HG03060 (cell line): Measurements from ENCODE around the gene C11orf97.
"Not testable (repeated sequence)": the region's sequence is repeated elsewhere in the genome, so short reads cannot be mapped to it uniquely, and the experiment has no call there.

Experiments
- ATAC-seq: cut with Tn5 transposase; IDR thresholded peaks from one replicate; pipeline ENCODE4 v1.9.1; 2021; ENCODE audit warnings: low read depth, moderate number of reproducible peaks; ENCODE audit not compliant: unreplicated experiment

Gene C11orf97

DNA sequence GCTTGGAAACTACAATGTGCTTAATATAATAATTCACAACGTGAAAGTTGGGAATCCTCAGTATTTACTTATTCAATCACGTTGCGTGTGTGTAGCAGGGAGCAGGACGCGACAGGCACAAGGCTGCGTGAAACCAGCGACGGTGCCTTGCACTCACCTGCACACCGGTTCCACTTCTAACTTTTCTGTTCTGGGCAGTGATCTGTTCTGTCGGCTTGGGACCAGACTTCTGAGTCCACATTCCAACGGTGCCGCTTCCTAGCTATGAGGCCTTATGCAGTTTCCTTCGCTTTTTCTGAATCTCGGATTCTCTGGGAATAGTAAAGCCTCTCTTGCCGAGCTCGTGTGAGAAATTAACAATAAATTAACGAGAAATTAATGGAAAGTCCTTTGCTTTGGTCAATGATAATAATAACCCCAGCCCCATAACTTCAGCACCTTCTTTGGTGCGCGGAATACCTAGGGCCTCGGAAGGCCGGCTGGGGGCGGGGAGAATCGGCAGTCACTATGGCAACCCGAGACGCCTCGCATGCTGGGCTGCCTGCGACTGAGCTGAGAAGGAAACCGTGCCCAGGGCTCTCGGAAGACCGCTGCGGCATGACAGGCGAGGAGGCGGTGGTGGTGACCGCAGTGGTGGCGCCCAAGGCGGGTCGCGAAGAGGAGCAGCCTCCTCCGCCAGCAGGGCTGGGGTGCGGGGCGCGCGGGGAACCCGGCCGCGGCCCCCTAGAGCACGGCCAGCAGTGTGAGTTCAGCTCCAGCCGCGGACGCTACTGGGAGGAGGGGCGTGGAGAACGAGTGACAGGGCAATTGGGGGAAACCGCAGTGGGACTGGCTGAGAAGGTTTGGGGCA lies at the start of gene C11orf97:
C11orf97 (plus strand) TSS at position 530 of the 850 bp plus-strand sequence; CDS start at position 598, 68 bp downstream.
- no peak for ATAC-seq

DNA sequence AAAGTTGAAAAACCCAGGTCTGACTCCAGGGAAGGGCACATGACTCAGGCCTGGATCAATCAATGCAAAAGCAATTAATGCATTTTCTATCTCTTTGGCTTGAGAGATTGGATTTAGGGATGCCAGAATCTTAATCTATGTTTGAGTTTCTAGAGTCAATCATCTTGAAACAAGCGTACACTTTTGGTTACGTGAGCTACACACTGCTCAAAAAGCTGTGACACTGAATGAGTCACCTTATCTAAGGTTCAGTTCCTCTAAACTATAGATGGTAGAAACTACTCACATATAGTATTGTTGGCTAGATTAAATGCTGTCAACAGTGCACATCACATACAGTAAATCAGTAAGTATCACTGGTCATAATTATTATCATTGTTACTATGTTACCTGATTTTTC lies 42.8 kb upstream of the C11orf97 start:
- peak; percentile 83 for ATAC-seq

DNA sequence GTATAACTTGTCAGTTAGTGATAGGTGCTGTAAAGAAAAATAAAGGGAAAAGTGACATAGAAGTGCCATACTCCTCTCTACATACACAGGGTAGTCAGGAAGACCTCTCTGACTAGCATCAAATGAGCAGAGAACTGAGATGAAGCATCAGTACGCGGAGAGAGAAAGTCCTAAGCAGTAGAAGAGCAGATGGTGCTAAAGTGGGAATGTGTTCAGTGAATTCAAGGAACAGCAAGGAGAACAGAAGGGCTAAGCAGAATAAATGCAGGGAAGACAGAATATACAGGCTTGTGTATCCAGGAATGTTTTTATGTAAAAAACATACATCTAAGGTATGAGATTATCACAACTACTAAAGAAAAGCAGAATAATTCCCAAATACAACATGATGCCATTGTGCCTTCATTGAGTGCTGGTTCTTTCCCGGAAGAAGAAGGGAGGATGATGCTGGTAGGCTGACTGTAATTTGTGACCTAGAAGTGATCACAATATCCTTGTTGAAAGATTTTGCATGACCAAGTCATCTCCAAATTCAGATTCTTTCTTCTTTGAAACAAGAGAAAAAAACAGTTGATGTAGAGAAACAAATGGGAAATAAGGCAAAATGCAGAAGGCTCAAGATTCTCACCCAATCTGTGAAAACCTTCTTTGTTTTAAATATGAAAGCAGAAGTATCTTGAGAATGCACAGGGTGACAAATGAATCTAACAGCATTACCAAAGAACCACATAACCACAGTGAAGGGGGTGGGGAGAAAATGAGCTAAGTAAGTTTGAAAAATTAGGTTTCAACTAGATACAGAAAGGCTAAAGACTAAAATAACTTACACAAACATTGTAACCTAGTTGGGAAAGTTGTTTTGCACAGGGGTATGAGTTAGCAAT lies 39.1 kb upstream of the C11orf97 start:
- ATAC-seq, result peak; percentile 76

DNA sequence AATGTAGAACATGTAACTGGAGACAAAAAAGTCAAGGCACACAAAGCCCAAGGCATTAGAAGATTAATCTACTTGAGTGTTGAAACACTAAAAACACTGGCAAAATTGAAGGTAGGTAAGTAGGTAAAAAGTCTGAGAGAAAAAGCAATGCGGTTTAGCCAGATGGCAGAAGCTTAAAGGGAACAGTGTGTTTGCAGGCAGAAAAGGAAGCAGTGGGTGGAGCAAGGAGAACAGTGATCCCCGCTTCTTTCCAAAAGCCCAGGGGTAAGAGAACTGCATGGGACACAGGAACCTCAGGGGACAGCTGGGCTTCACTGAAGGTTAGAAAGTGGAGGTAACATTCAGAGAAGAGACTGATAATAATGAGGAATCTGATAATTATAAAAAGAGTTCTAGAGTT lies 34.6 kb upstream of the C11orf97 start:
- no peak for ATAC-seq

DNA sequence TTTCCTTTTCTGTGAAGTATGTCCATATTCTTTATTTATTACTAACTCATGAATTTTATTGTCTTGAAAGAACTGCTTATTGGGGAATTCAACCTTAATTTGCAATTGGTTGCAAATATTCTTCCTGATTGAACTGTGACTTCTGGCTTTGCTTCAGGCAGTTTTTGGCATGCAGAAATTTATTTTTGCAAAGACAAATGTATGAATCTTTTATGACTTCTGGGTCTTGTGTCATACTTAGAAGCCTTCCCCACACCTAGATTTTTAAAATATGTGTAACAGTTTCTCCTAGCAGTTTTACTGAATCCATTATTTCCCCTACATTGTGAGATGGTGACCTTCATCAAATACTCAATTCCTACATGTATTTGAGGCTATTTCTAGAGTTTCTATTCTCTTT lies 30.9 kb upstream of the C11orf97 start:
- ATAC-seq, result no peak

- ATAC-seq, result no peak
Measured at GRCh38 chr11:94486068-94486467, 26.2 kb upstream of the C11orf97 start.

GRCh38 chr11:94493281-94494125 lies 18.8 kb upstream of the C11orf97 start, which contains the start of the genes ANKRD49 and MRE11:
Gene ANKRD49, plus strand, starts transcription at chr11:94493984. Its CDS starts 2,710 bp downstream, at chr11:94496694.
Gene MRE11, minus strand, starts transcription at chr11:94493844. Its CDS starts 1,043 bp downstream, at chr11:94492801.
- peak; percentile 98 for ATAC-seq

DNA sequence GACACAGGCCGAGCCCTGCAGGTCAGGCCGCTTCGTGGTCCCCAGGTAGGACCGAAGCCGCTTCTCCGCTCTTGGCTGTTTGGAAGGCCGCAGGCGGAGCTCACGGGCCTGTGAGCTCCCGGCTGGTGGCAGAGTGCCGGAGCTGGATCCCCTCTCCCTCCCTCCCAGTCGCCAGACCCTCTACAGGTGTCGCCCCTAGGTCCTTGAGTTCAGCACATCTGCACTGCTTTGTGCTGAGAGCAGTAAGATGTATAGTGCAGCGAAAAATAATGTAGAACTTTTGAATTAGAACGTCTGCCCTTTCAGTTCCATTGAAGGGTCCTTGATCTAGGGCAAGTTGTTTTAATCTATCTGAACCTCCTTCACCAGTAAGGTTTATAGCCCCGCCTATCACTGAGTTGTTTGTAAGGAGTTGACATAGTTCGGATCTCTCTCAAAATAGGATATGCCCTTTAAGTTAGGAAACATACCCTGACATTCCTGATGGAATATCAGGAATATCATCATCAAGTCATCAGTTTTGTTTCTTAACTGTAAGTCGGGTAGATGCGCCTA lies 18.1 kb upstream of the C11orf97 start:
- ATAC-seq, result peak; percentile 18

GRCh38 chr11:94500181-94500580 lies 12.1 kb upstream of the C11orf97 start:
- no peak for ATAC-seq

GRCh38 chr11:94501522-94501921 lies 10.7 kb upstream of the C11orf97 start:
- ATAC-seq, result no peak

DNA sequence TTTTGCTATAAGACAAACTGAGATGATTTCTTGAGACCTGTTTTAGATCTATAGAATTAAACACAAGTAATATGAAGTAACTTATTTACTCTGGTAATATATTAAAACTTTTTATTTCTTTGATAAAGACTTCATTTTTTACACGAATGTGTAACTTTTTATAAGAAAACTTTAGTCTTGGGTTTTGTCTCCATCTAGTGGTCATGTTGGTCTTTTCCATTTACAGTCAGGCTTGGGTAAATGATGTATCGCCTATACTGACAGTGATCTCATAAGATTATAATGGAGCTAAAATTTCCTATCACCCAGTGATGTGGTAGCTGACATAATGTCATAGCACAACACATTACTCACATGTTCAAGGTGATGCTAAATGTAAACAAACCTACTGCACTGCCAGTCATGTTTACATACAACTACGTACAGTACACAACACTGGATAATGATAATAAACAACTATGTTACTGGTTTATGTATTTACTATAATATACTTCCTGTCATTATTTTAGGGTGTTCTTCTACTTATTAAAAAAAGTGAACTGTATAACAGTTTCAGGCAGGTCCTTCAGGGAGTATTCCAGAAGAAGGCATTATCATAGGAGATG lies 7.5 kb upstream of the C11orf97 start:
- ATAC-seq, result no peak

- not testable (repeated sequence) for ATAC-seq
Measured at GRCh38 chr11:94506513-94506912, 5.7 kb upstream of the C11orf97 start.

- ATAC-seq, result no peak
Measured at GRCh38 chr11:94507485-94507884, 4.8 kb upstream of the C11orf97 start.

GRCh38 chr11:94513091-94513490 lies 830 bp downstream of the C11orf97 start:
- ATAC-seq, result no peak

DNA sequence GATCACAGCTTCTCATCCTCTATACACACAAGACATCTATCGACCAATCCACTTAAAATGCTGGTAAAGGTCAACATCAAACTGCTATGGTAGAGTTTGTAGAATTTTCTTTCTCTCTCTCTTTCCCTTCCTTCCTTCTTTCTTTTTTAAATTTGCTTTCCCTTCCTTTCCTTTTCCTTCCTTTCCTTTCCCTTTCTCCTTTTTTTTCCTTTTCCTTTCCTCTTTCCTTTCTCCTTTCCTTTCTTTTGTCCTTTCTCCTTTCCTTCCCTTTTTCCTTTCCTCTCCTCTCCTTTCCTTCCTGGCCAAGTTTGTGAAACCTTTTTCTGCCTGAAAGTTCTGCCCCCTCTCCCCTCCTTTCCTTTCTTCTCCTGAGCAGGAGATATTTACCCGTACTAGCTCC lies 3.1 kb downstream of the C11orf97 start:
- ATAC-seq, result no peak

GRCh38 chr11:94516725-94517124 lies 4.5 kb downstream of the C11orf97 start:
- no peak for ATAC-seq

- ATAC-seq, result no peak
Measured at GRCh38 chr11:94518300-94518699, 6.0 kb downstream of the C11orf97 start.

DNA sequence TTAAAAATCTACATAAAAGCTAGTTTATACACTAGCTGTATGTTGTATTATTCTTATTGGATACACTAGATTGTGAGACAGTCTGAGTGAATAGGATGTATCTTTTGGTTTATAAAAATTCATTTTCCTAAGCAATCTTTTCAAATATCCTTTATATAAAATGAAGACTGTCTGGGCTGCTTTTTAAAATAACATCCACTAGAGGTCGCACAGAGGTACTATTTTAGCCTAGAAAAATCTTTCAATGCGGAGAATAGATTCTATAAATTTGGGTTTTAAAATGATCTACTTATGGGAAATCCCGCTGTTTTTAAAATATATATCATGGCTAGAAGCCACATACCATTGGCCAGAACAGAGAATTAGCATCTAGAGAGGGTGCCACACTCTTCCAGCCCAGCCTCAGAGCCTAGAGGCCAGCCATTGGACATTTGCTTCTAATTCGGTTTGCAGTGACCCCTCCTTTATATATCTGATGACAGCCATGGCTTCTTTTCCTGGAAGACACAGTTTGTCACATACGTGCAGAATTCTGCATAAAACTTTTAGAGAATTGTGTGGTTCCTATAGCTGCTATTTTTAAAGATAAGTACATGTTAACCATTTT lies 7.3 kb downstream of the C11orf97 start:
- ATAC-seq, result no peak

GRCh38 chr11:94521684-94522083 lies 9.4 kb downstream of the C11orf97 start:
- ATAC-seq, result no peak
